ENCODE data around the gene SMKR1.

DNA sequence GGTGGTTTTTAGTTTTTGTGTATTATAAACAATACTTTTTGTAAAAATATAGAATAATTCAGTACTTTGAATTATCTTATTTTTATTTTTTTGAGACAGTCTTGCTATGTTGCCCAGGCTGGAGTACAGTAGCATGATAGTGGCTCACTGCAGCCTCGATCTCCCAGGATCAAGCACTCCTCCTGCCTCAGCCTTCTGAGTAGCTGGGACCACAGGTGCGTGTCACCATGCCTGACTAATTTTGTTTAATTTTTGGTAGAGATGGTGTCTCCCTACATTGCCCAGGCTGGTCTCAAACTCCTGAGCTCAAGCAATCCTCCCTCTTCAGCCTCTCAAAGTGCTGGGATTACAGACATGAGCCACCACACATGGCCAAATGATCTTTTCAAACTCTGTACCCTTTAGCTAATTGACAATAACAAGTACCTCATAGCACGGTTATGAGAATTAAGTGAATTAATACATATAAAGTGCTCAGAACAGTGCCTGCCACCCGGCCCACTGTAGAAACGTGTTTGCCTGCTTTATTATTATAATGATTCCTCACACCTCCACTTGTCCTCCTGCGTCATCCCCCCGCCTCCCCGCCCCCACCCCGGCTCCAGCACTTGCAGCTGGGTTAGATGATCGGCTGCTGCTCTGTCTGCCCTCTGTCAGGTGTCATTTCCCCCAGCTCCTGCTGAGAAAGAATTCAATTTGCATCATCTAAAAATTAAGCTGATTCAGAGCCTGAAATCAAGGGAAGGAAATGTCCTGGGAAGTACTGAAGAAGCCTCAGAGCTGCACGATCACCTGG, 55.6 kb downstream of the SMKR1 start:
- TF ChIP-seq, protein P1, sequence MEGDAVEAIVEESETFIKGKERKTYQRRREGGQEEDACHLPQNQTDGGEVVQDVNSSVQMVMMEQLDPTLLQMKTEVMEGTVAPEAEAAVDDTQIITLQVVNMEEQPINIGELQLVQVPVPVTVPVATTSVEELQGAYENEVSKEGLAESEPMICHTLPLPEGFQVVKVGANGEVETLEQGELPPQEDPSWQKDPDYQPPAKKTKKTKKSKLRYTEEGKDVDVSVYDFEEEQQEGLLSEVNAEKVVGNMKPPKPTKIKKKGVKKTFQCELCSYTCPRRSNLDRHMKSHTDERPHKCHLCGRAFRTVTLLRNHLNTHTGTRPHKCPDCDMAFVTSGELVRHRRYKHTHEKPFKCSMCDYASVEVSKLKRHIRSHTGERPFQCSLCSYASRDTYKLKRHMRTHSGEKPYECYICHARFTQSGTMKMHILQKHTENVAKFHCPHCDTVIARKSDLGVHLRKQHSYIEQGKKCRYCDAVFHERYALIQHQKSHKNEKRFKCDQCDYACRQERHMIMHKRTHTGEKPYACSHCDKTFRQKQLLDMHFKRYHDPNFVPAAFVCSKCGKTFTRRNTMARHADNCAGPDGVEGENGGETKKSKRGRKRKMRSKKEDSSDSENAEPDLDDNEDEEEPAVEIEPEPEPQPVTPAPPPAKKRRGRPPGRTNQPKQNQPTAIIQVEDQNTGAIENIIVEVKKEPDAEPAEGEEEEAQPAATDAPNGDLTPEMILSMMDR (IDR thresholded peaks at IDR 0.05), result no peak
- TF ChIP-seq POLR2A (IDR thresholded peaks at IDR 0.05) (no peak), POLR2AphosphoS5 (IDR thresholded peaks at IDR 0.05) (no peak)
